Measurements from ENCODE around the gene TTC28. TPM values are rescaled to one million over a fixed set of nuclear protein-coding genes. Genes with fewer than 3 reads are reported as not detected.

Gene TTC28
- total RNA-seq, 1 donor from 2014 or later, result 70.8 TPM

DNA sequence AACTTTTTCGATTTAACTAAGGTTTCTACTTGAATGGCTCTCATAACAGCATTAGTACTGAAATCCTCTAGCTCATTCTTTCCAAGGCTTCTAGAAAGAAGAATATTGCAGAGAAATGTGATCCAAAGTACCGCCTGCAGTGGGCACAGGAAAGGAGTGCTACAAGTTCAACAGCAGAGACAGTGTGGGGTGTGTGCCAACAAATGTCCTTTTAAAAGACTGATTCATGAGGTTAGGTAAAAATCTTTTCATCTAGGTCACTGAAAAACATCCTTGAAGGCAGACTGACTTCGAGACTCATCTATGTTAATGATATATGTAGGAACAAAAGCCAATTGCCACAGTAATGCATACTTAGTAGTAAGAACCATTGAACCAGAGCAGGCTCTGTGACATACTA, 411.5 kb downstream of the TTC28 start:
- TF ChIP-seq, protein P1, sequence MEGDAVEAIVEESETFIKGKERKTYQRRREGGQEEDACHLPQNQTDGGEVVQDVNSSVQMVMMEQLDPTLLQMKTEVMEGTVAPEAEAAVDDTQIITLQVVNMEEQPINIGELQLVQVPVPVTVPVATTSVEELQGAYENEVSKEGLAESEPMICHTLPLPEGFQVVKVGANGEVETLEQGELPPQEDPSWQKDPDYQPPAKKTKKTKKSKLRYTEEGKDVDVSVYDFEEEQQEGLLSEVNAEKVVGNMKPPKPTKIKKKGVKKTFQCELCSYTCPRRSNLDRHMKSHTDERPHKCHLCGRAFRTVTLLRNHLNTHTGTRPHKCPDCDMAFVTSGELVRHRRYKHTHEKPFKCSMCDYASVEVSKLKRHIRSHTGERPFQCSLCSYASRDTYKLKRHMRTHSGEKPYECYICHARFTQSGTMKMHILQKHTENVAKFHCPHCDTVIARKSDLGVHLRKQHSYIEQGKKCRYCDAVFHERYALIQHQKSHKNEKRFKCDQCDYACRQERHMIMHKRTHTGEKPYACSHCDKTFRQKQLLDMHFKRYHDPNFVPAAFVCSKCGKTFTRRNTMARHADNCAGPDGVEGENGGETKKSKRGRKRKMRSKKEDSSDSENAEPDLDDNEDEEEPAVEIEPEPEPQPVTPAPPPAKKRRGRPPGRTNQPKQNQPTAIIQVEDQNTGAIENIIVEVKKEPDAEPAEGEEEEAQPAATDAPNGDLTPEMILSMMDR (IDR thresholded peaks at IDR 0.05; ENCODE audit: unreplicated experiment), result no peak
- Mint-ChIP-seq H3K4me3 (ENCODE audit: unreplicated experiment) (no peak overlapping the region), H3K9me3 (ENCODE audit: unreplicated experiment) (no peaks in the 10 kb centered on the region), H3K36me3 (ENCODE audit: low read depth, unreplicated experiment) (no peaks in the 10 kb centered on the region), H3K4me1 (ENCODE audit: unreplicated experiment) (no peaks in the 10 kb centered on the region), H3K27me3 (ENCODE audit: unreplicated experiment) (no peaks in the 10 kb centered on the region), H3K27ac (ENCODE audit: unreplicated experiment) (no peak overlapping the region)
- DNase-seq (ENCODE audit: low spot score), result no peak

DNA sequence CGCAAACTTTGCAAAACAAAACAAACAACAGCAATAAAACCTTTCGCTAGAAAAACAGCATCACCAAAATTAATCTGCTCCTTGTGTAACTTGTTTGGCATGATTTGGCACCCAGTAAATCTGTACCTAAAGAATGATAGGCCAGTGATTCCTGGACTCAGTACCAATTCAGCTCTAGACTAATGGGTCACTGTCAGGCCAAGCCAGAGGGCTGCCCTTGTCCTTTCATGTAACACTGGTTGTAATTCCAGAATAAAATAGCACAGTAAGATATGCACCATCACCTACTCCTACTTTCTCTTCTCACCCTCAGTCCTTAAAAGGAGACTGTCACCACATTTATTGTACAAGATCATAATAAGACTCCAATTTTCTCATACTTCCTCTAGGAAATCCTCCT, 419.0 kb downstream of the TTC28 start:
- H3K36me3 Mint-ChIP-seq (ENCODE audit: low read depth, unreplicated experiment), result no peaks in the 10 kb centered on the region
- TF ChIP-seq, protein P1 (IDR thresholded peaks at IDR 0.05; ENCODE audit: unreplicated experiment), result no peak
- H3K4me1 Mint-ChIP-seq (ENCODE audit: unreplicated experiment), result peaks cover 11% of the 10 kb centered on the region
- H3K27me3 Mint-ChIP-seq (ENCODE audit: unreplicated experiment), result no peaks in the 10 kb centered on the region
- H3K9me3 Mint-ChIP-seq (ENCODE audit: unreplicated experiment), result no peaks in the 10 kb centered on the region
- DNase-seq (ENCODE audit: low spot score), result no peak
- no peak overlapping the region for H3K27ac Mint-ChIP-seq (ENCODE audit: unreplicated experiment)
- no peak overlapping the region for H3K4me3 Mint-ChIP-seq (ENCODE audit: unreplicated experiment)

DNA sequence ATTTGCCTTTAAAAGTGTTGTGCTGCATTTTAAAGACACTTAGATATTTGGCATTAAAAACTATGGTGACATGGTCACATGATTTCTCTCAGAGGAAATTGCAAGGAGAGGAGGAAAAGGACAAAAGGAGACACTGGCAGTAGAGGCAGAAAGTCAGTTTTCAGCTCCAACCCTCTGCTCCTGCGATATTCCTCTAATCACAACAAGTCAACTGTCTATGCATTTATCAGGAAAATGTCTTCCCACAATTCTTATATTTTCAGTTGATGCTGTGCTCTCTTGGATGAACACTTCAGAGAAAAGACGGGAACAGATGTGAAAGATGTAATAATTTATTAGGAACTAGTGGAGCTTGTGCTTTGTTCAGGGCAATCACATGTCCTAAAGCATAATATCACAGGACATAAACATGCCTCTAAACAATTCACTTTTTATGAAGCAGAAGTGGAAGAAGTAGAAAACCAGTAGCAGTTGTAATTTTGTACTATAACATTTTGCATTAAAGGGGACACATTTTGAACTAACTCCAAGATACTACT, 419.8 kb downstream of the TTC28 start:
- Mint-ChIP-seq H3K4me3 (ENCODE audit: unreplicated experiment) (no peak overlapping the region), H3K27me3 (ENCODE audit: unreplicated experiment) (no peaks in the 10 kb centered on the region), H3K9me3 (ENCODE audit: unreplicated experiment) (no peaks in the 10 kb centered on the region), H3K4me1 (ENCODE audit: unreplicated experiment) (peaks cover 11% of the 10 kb centered on the region), H3K36me3 (ENCODE audit: low read depth, unreplicated experiment) (no peaks in the 10 kb centered on the region), H3K27ac (ENCODE audit: unreplicated experiment) (no peak overlapping the region)
- TF ChIP-seq, protein P1 (IDR thresholded peaks at IDR 0.05; ENCODE audit: unreplicated experiment), result no peak
- DNase-seq (ENCODE audit: low spot score), result no peak

DNA sequence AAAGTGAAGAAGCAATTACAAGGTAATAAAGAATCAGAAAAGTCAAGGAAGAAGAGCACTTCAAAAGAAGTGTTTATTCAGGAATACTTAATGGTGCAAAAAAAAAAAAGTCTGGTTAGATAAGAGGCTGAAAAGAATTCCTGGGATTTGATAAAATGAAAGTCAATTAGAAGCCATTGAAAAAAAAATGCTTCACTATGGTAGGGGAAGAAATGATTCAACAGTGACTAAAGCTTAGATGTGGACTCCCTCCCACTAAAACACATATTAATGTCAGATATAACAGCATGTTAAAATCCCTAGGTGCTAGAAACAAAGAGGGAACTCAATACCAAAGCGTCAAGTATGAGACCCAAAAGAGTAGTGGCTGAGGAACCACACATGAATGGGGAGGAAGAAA, 425.2 kb downstream of the TTC28 start:
- H3K4me3 Mint-ChIP-seq (ENCODE audit: unreplicated experiment), result no peak overlapping the region
- no peaks in the 10 kb centered on the region for H3K36me3 Mint-ChIP-seq (ENCODE audit: low read depth, unreplicated experiment)
- no peaks in the 10 kb centered on the region for H3K27me3 Mint-ChIP-seq (ENCODE audit: unreplicated experiment)
- no peak overlapping the region for H3K27ac Mint-ChIP-seq (ENCODE audit: unreplicated experiment)
- DNase-seq (ENCODE audit: low spot score), result no peak
- TF ChIP-seq, protein P1 (IDR thresholded peaks at IDR 0.05; ENCODE audit: unreplicated experiment), result no peak
- H3K4me1 Mint-ChIP-seq (ENCODE audit: unreplicated experiment), result no peaks in the 10 kb centered on the region
- H3K9me3 Mint-ChIP-seq (ENCODE audit: unreplicated experiment), result no peaks in the 10 kb centered on the region

DNA sequence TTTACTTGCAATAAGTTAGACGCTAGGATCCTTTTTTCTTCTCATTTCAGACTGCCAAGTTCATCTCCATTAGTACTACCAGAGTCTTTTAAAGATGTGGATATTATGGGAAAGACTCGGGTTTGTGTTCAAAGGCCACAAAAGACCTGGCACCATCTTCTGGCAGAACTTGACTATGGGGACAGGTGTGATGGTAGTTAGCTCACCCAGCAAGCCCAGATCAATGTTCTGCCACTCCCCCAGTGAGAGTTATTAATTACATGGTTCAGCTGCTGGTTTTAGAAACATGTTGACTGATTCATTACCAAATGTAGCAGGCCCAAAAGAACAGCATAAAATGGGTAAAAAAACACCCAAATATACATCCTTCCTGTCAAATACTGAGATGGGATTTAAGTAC, 427.1 kb downstream of the TTC28 start:
- H3K36me3 Mint-ChIP-seq (ENCODE audit: low read depth, unreplicated experiment), result no peaks in the 10 kb centered on the region

More for the DNA sequence above, 427.1 kb downstream of the TTC28 start:
- no peak for DNase-seq (ENCODE audit: low spot score)
- H3K4me3 Mint-ChIP-seq (ENCODE audit: unreplicated experiment), result no peak overlapping the region
- H3K27me3 Mint-ChIP-seq (ENCODE audit: unreplicated experiment), result no peaks in the 10 kb centered on the region
- no peak overlapping the region for H3K27ac Mint-ChIP-seq (ENCODE audit: unreplicated experiment)
- TF ChIP-seq, protein P1 (IDR thresholded peaks at IDR 0.05; ENCODE audit: unreplicated experiment), result no peak
- H3K4me1 Mint-ChIP-seq (ENCODE audit: unreplicated experiment), result no peaks in the 10 kb centered on the region
- H3K9me3 Mint-ChIP-seq (ENCODE audit: unreplicated experiment), result no peaks in the 10 kb centered on the region

All from endothelial cell (in vitro differentiated cells).